Stimulated activated CD4-positive, alpha-beta T cell treated with anti-CD3 and anti-CD28 coated beads, Interleukin-12 subunit alpha, Interleukin-12 subunit beta, amount 100 ng/mL, for 4 hours (primary cell): ENCODE data around the gene ATXN7L3.
"Not testable (repeated sequence)": the region's sequence is repeated elsewhere in the genome, so short reads cannot be mapped to it uniquely, and the experiment has no call there.

Source experiments
- DNase-seq: peaks from one replicate; pipeline ENCODE4 v3.0.0-alpha.2; 2020

Gene ATXN7L3

DNA sequence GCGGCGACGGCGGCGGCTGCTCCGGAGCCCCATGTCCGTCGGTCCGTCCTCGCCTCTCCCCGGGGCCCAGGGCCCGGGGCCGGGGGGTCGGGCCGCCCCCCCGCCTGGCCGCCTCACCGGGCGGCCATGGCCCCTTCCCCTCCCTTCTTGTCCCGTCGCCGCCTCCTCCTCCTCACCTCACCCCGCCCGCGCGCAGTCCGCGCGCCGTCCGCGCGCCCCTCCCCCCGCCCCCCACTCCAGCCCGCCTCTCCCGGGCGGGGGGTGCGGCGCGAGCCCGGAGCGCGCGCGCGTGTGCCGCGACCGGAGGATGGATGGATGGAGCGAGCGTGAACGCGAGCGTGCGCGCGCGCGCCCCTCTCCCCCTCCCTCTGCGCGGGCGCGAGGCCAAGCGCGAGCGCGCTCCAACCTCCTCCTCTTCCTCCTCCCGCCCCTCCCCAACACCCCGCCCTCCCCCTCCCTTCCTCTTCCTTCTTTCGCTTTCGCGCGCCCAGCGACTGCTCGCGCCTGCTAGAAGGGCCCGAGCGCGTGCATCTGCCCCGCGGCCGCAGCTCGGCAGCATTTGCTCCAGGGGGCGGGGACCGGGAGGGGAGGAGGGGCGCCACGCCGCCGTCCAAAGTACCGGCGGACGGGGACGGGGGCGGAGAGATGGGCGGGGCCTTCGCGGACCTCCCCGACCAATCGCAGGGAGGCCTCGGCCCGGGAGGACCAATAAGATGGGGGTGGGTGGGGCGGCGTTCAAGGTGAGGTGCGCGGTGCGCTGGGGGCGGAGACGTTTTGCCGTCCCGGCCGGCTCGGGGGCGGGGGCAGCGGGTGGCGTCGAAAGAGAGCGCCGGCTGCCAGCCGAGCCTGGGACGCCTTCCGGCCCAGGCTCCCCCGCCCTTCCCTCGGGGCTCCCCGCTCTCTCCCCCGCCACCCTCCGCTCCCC is at the start of gene ATXN7L3:
Gene ATXN7L3 (minus strand): TSS at position 332 of the 925 bp plus-strand sequence. CDS start 1,814 bp downstream, outside the sequence.
- DNase-seq, result peak; percentile 100

DNA sequence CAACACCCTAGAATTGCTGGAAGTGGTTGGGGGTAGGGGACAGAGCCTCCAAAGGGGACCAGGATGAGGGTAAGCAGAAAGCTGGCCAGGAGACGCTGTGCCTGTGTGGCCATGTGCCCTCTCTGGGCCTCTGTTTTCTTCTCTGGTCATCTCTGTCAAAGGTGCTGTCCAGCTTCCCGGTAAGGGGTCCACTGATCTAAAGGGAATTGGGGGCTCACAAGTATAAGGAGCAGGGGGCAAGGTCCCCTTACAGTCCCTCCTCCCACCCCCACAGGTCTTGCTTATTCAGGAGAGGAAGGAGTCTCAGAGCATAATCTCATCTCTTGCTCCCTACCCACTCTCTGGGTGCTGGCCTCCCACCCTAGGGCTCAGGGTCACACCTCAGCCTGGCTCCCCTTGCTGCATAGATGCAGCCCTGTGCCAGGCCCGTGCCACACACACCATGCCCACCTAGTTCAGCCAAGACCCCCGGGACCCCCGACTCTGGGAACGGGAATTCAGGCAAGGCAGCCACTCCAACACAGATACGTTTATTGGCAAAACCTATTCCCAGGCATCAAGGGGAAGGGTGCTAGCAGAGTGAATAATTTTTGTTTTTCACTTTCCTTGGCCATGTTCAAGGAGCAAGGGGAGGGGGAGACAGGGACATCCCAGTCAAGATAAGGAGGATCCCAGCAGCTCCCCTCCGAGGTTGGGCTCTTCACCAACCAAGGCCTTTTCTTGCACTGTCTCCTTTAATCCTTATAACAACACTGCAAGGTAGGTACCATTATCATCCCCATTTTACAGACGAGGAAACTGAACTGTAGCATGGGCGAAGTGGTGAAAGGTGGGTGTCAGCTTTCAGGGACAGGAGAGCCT is 48.4 kb upstream of the ATXN7L3 start:
- no peak for DNase-seq

DNA sequence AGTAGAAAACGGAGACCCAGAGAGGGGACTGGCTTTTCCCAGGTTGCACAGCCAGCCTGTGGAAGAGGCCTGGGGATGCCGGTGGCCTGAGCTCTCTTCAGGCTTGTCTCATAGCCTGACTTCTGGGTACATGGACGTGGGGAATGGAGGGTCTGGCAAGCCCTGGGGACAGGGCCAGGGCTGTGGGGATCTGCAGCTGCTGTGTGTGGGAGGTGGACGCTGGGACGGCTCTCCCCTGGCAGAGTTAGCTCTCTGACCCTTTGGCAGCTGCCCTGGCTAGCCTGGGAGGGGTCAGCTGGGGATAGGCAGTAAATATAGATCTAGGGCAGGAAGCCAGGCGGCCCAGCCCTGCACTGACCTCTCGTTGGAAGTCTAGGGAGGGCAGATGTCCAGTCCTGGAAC is 47.8 kb upstream of the ATXN7L3 start:
- DNase-seq, result no peak

DNA sequence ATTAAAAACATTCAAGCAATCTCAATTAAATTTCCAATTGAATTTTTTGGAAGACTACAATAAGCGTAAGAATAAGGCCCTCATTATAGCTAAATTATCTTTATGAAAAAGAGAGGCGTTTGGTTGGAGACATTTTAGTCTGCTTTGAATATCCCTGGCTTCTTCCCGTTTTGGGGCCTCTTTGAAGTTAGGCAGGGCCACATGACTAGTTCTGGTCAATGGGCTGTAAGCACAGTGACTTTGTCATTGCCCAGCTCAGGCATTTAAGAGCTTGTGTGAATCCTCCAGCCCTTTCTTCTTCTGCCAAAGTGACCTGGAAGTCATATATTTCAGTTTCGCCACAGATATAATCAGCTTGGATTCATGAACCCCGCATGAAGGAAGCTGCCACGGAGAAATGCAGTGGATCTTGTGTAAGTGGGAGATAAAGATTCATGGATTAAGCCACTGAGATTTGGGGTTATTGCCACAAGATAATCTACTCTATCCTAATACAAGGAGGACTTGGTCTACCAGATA is 41.5 kb upstream of the ATXN7L3 start:
- DNase-seq, result no peak

GRCh38 chr17:44237886-44238285 is 38.2 kb upstream of the ATXN7L3 start:
- DNase-seq, result not testable (repeated sequence)

DNA sequence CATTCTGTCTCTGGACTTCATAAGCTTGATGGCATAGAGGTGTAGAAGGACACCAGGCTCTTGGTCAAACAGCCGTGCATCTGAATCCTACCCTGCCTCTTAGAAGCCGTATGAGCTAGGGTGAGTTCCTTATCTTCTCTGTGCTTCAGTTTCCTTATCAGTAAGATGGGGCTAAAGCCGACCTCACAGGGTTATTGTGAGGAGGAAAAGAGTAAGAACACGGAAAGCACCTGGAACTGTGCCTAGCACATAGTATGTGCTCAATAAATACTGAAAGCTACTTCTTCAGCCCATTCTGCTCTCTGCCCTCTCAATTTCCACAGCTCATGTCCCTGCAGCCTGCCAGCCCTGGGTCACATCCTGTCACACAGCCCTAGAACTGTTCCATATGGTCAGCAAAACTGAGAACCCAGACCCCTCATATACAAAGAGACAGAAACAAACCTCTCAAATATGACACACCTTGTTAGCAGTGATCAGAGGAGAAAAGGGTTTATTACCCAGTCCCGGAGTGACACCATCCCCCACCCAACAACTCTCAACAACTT is 36.8 kb upstream of the ATXN7L3 start:
- no peak for DNase-seq

GRCh38 chr17:44235583-44235936 is 35.9 kb upstream of the ATXN7L3 start:
- no peak for DNase-seq

DNA sequence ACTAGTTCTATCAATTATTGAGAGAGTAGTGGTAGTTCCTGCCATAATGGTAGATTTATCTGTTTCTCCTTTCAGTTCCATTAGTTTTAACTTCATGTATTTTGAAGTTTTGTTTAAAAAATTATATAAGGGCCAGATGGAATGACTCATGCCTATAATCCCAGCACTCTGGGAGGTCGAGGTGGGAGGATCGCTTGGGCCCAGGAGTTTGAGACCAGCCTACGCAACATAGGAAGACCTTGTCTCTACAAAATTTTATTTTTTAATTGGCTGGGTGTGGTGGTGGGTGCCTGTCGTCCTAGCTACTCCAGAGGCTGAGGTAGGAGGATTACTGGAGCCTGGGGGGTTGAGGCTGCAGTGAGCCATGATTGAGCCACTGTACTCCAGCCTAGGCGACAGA is 33.9 kb upstream of the ATXN7L3 start:
- DNase-seq, result no peak

- no peak for DNase-seq
Observed at GRCh38 chr17:44232061-44232460, 32.4 kb upstream of the ATXN7L3 start.

DNA sequence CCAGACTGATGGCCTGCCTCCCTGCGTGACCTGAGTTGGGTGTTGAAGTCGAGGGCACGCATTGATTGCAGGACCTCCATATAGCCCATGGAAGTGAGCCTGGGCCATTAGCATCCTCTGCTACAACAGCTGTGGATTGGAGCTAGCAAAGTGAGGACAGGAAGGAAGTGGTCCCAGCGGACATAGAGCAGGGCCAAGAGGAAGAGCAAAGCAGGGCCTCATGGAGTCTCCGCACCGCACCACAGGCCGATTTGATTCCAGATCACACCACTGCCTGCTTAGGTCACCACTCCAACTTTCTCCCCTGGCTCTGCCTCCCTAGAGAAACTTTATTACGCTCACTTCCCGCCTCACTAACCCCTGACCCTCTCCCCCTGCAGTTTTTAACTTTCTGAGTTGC is 30.5 kb upstream of the ATXN7L3 start:
- DNase-seq, result no peak

DNA sequence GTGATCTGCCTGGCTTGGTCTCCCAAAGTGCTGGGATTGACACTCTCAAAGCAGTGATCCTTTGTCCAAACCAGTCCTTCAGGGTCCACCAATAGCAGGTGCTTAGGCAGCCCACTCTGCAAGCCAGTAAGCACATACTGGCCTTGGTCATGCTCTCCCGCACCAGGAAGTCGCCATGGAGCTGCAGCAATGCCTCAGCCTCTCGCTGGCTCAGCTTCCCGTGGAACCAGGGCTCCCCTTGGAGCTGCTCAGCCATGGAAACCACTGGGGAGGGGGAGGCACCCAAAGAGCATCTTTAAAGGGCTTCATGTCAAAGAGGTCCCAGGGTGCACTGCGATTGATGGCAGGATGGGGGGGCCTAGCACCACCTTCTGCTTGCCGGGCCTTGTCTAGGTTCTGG is 29.4 kb upstream of the ATXN7L3 start:
- DNase-seq, result no peak

- no peak for DNase-seq
Observed at GRCh38 chr17:44223541-44224071, 23.9 kb upstream of the ATXN7L3 start.

DNA sequence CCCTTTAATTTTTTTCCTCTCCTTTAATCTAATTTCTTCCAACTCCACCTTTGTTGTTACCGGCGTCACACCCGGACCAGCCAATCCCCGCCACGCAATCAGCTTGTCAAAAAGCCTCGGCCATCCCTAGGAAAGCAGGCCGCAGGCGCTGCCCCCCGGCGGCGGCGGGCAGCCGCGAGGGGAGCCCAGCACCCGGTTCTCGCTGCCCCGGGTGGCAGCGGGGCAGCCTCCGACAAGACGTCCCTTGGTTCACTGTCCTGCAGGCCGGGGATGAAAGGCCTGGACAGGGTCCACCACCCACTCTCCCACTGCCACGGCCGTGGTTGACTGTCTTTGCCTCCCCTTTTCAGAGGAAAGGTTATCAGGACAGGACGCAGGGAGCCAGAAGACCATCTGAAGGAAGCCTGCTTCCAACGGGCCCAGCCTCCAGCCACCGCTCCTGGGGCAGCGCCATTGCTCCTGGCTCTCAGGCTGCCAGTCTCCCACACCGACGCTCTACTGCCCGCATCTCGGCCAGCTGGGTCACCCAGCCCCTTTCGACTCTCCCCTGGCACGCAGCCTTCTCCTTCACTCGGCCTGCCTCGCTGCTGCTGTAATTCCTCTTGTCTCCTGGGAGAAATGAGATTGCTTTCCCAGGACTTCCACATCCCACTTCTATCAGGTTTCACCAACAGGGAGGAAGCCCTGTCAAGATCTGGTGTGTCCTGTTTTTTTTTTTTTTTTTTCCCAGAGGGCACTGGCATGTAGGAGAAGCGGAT is 22.6 kb upstream of the ATXN7L3 start:
- no peak for DNase-seq

DNA sequence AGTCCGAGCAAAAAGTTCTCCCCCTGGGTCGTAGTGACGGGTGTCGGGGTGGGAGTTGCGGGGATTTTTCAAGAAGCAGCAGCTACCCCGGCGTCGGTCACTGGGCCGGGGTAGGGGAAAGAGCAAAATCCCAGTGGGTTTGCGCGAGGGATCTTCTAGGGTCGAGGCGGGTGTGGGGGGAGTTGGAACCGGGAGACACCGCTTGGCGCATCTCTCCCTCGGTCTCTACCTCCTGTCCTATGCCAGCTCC is 22.1 kb upstream of the ATXN7L3 start:
- DNase-seq, result no peak

- peak; percentile 58 for DNase-seq
Observed at GRCh38 chr17:44221084-44221861, 21.6 kb upstream of the ATXN7L3 start.

DNA sequence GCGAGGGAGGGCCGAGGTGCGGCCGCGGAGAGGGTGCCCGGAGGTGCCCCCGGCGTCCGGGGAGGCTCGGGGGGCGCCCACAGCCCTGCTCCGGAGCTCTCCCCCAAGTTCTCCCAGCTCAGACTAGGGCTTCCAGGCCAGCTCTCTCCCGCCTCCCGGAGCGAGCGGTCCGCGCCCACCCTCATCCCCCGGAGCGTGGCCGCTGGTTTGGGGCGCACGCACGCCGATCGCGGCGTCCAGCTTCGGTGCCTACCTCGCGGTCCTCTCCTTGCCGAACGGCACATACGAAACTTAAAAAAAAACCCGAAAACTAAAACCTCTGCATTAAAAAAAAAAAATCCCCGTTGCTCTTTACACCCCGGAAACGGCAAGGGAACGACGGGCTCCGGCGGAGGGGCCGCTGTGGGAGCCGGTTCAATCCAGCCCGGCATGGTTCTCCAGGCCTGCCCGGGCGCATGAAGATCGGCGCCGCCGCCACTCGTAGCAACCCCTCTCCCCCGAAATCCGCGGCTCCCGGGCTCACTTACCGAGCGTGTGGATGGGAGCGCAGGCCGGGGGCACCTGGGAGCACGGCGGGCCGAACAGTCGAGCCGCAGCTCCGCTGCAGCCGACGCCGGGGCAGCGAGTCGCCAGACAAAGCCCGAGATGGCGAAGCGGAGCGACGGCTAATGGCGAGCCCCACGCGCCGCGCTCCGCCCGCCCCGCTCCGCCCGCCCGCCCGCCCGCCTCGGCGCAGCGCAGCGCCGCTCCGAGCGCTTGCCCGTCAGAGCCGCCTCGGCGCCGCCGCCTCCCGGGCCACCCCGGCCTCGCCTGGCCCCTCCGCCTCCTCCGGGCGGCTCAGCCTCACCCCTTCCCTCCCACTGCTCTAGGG is 20.8 kb upstream of the ATXN7L3 start:
- peak; percentile 57 for DNase-seq

DNA sequence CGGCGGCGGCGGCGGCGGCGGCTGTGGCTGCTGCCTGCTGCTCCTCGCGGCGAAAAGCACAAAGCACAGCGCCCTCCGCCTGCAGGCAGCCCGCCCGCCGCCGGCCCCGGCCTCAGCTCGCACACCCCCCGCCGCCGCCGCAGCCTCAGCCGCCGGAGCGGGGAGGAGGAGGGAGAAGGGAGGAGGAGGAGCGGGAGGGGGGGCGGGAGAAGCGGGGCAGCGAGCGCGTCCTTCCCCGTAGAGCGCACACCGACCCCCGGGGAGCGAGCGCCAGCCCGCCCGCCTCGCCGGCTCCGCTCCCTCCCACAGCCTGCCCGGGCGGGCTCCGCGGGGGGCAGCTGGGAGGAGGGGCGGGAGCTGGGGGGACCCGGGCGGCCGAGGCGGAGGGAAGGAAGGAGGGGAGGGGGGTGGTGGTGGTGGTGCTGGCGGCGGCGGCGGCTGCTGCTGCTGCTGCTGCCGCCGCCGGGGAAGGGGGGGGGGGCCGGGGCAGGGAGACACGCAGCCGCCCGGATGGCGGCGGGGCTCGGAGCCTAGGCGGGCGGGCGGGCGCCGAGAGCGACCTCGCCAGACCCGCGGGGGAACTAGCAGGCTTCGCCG is 20.0 kb upstream of the ATXN7L3 start, which contains the start of gene UBTF:
Gene UBTF (minus strand): TSS at position 60 of the 597 bp plus-strand sequence. CDS start 1,446 bp downstream, outside the sequence.
- peak; percentile 65 for DNase-seq

DNA sequence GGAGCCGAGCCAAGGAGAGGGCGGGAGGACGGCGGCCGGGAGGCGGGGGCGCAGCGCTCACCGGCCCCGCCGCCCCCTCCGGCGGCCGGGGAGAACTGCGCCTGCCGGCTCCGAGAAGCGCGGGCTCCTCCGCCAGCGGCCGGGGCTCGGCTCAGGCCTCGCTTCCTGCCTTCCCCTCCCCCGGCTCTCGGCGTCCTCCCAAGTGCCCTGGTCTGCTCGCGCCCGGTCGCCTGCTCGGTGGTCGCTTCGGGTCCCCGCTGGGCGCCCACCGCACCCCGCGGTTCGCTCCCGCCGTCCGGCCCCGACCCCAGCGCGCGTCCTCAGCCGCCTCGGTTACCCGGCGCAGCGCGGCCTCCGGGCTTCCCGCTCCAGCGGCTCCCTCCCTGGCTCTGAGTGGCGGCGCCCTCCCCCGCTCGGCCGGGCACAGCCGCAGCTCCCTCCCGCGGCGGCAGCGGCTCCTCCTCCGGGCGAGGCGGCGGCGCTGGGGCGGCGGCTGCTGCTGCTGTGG is 19.5 kb upstream of the ATXN7L3 start:
- DNase-seq, result no peak

DNA sequence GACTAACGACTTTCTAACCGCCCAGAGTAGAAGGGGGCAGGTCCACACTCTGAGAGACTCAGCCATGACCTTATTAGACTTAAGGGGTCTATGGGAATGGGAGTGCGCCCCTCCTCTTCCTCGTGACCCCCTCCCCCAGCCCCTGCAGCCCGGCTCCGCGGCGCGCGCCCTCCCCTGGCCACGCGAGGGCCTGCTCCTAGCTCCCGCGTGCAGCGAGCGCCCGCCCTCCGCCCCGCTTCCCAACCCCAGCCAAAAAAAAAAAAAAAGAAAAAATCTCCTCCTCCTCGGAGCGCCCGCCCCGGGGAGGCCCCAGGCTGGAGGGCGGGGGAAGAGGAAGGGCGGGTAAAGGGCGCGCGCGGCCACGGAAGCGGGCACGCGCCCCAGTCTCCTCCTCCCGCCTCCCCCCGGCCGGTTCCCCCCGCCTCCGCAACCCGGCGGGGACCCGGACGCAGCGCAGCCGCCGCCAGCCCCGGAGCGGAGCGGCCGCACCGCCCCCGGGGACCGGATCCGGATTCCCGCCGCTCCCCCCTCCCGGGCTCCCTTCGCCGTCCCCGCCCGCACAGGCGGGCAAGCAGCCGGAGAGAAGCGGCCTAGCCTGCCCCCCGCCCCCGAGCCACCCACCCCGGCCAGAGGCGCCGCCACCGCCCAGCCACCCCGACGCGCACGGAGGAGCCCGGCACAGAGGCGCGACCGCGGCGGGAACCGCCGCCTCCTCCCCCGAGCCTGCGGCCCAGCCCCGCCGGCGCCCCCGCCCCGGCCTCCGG is 18.8 kb upstream of the ATXN7L3 start:
- peak; percentile 86 for DNase-seq
